OCI-LY7 (cell line): ENCODE data around the gene MYL5.

ENCODE experiments used
- CTCF ChIP-seq: fragments of 200-600 bp; sonication (generic); conservative IDR thresholded peaks from 2 replicates; pipeline ENCODE4 v1.5.1; 2014; ENCODE audit warnings: mild to moderate bottlenecking, antibody characterized with exemption, low read length, moderate library complexity, mixed read lengths
- EZH2phosphoT487 ChIP-seq: fragments of 200-600 bp; sonication (generic); IDR thresholded peaks from 2 replicates; pipeline ENCODE4 v1.6.1; 2018; ENCODE audit warnings: low read depth, borderline replicate concordance, mild to moderate bottlenecking, mixed run types, antibody characterized with exemption, low read length, moderate library complexity, mixed read lengths

- no peak for TF ChIP-seq CTCF
- TF ChIP-seq EZH2phosphoT487 = no peak
These were observed 52.5 kb downstream of the MYL5 start for GRCh38 chr4:726838-727237.
